Liver (tissue), 3 donors: ENCODE data around the gene CD248.

Experiments used
- ATF3 ChIP-seq: IDR thresholded peaks from 2 replicates; pipeline ENCODE4 v1.6.1; 2016; ENCODE audit warnings: antibody characterized with exemption
- CTCF ChIP-seq: fragments of 150-350 bp; IDR thresholded peaks from 2 replicates; pipeline ENCODE4 v1.5.1; 2017; ENCODE audit warnings: improper control_type of control experiment, low read depth, low read length; ENCODE audit not compliant: missing input control
- FOXA1 ChIP-seq: IDR thresholded peaks from 2 replicates; pipeline ENCODE4 v1.6.1; 2016; ENCODE audit warnings: antibody characterized with exemption
- GABPA ChIP-seq, 2 donors: IDR thresholded peaks in 1 of 2; conservative IDR thresholded peaks in 1 of 2; 2 replicates each; pipeline ENCODE4 v1.6.1; 2016; ENCODE audit warnings: antibody characterized with exemption in 2 of 2, mild to moderate bottlenecking in 1 of 2, moderate library complexity in 1 of 2
- JUND ChIP-seq, 2 donors: IDR thresholded peaks; 2 replicates each; pipeline ENCODE4 v1.6.1; 2016; ENCODE audit warnings: antibody characterized with exemption in 2 of 2
- MAX ChIP-seq: IDR thresholded peaks from 2 replicates; pipeline ENCODE4 v1.6.1; 2016; ENCODE audit warnings: antibody characterized with exemption
- RAD21 ChIP-seq, 2 donors: IDR thresholded peaks; 2 replicates each; pipeline ENCODE4 v1.6.1; 2016; ENCODE audit warnings: antibody characterized with exemption in 2 of 2, mild to moderate bottlenecking in 2 of 2
- REST ChIP-seq: IDR thresholded peaks from 2 replicates; pipeline ENCODE4 v1.6.1; 2016; ENCODE audit warnings: antibody characterized with exemption, mild to moderate bottlenecking
- SP1 ChIP-seq: IDR thresholded peaks from 2 replicates; pipeline ENCODE4 v1.6.1; 2018; ENCODE audit warnings: antibody characterized with exemption, mild to moderate bottlenecking
- TAF1 ChIP-seq: conservative IDR thresholded peaks from 2 replicates; pipeline ENCODE4 v1.6.1; 2016; ENCODE audit warnings: antibody characterized with exemption, mild to moderate bottlenecking
- YY1 ChIP-seq: IDR thresholded peaks from 2 replicates; pipeline ENCODE4 v1.6.1; 2016; ENCODE audit warnings: antibody characterized with exemption, mild to moderate bottlenecking
- ZBTB33 ChIP-seq: IDR thresholded peaks from 2 replicates; pipeline ENCODE4 v1.6.1; 2016; ENCODE audit warnings: antibody characterized with exemption
- donor health status: healthy.
- donor health status: healthy.

- TF ChIP-seq ZBTB33 (no peak), MAX (no peak), CTCF (no peak), TAF1 (no peak), REST (no peak), JUND (IDR thresholded peaks at IDR 0.05) (no peak), YY1 (no peak), GABPA (IDR thresholded peaks at IDR 0.05 in 1 of 2, conservative IDR thresholded peaks at IDR 0.05 in 1 of 2) (no peak), SP1 (no peak), RAD21 (IDR thresholded peaks at IDR 0.05) (no peak), FOXA1 (no peak), ATF3 (no peak)
These were observed 18.0 kb upstream of the CD248 start for GRCh38 chr11:66334605-66335442.
